ENCODE results near the gene RIPK3.

DNA sequence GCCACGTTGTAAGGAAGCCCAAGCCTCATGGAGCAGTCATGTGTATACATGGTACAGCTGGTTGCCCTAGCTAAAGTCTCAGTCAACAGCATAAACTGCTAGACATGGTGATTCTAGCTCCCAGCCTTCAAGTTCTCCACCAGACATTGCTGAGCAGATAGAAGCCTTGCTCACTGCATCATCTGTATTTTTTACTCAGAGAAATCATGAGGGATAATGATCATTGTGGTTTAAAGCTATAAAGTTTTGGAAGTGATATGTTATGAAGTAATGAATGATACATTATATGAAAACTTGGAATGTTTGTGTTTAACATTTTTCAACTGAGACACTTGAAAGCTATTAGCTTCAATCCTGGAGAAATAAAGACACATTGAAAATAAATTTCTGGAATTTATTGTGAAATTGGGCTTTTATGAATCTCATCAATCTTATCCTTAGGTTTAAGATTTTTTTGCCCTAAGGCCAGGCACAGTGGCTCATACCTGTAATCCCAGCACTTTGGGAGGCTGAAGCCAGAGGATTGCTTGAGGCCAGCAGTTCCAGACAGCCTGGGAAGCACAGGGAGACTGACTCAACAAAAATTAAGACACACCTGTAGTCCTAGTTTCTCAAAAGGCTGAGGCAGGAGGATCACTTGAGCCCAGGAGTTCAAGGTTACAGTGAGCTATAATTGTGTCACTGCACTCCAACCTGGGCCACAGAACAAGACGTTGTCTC lies 22.6 kb upstream of the RIPK3 start:
- TF ChIP-seq, protein P1, sequence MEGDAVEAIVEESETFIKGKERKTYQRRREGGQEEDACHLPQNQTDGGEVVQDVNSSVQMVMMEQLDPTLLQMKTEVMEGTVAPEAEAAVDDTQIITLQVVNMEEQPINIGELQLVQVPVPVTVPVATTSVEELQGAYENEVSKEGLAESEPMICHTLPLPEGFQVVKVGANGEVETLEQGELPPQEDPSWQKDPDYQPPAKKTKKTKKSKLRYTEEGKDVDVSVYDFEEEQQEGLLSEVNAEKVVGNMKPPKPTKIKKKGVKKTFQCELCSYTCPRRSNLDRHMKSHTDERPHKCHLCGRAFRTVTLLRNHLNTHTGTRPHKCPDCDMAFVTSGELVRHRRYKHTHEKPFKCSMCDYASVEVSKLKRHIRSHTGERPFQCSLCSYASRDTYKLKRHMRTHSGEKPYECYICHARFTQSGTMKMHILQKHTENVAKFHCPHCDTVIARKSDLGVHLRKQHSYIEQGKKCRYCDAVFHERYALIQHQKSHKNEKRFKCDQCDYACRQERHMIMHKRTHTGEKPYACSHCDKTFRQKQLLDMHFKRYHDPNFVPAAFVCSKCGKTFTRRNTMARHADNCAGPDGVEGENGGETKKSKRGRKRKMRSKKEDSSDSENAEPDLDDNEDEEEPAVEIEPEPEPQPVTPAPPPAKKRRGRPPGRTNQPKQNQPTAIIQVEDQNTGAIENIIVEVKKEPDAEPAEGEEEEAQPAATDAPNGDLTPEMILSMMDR (IDR thresholded peaks at IDR 0.05; ENCODE audit: low read depth, low read length, missing input control) = no peak
- TF ChIP-seq YY1 (IDR thresholded peaks at IDR 0.05) (no peak), RXRA (IDR thresholded peaks at IDR 0.05) (no peak), JUND (IDR thresholded peaks at IDR 0.05) (no peak), RAD21 (IDR thresholded peaks at IDR 0.05) (no peak), TAF1 (conservative IDR thresholded peaks at IDR 0.05) (no peak)
- TF ChIP-seq, protein P2, sequence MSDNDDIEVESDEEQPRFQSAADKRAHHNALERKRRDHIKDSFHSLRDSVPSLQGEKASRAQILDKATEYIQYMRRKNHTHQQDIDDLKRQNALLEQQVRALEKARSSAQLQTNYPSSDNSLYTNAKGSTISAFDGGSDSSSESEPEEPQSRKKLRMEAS (IDR thresholded peaks at IDR 0.05) = no peak
- TF ChIP-seq, protein P3, sequence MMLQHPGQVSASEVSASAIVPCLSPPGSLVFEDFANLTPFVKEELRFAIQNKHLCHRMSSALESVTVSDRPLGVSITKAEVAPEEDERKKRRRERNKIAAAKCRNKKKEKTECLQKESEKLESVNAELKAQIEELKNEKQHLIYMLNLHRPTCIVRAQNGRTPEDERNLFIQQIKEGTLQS (IDR thresholded peaks at IDR 0.05) = no peak
- TF ChIP-seq, protein P4, sequence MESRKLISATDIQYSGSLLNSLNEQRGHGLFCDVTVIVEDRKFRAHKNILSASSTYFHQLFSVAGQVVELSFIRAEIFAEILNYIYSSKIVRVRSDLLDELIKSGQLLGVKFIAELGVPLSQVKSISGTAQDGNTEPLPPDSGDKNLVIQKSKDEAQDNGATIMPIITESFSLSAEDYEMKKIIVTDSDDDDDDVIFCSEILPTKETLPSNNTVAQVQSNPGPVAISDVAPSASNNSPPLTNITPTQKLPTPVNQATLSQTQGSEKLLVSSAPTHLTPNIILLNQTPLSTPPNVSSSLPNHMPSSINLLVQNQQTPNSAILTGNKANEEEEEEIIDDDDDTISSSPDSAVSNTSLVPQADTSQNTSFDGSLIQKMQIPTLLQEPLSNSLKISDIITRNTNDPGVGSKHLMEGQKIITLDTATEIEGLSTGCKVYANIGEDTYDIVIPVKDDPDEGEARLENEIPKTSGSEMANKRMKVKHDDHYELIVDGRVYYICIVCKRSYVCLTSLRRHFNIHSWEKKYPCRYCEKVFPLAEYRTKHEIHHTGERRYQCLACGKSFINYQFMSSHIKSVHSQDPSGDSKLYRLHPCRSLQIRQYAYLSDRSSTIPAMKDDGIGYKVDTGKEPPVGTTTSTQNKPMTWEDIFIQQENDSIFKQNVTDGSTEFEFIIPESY (IDR thresholded peaks at IDR 0.05) = no peak
- TF ChIP-seq, protein P5, sequence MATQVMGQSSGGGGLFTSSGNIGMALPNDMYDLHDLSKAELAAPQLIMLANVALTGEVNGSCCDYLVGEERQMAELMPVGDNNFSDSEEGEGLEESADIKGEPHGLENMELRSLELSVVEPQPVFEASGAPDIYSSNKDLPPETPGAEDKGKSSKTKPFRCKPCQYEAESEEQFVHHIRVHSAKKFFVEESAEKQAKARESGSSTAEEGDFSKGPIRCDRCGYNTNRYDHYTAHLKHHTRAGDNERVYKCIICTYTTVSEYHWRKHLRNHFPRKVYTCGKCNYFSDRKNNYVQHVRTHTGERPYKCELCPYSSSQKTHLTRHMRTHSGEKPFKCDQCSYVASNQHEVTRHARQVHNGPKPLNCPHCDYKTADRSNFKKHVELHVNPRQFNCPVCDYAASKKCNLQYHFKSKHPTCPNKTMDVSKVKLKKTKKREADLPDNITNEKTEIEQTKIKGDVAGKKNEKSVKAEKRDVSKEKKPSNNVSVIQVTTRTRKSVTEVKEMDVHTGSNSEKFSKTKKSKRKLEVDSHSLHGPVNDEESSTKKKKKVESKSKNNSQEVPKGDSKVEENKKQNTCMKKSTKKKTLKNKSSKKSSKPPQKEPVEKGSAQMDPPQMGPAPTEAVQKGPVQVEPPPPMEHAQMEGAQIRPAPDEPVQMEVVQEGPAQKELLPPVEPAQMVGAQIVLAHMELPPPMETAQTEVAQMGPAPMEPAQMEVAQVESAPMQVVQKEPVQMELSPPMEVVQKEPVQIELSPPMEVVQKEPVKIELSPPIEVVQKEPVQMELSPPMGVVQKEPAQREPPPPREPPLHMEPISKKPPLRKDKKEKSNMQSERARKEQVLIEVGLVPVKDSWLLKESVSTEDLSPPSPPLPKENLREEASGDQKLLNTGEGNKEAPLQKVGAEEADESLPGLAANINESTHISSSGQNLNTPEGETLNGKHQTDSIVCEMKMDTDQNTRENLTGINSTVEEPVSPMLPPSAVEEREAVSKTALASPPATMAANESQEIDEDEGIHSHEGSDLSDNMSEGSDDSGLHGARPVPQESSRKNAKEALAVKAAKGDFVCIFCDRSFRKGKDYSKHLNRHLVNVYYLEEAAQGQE (IDR thresholded peaks at IDR 0.05) = no peak

Data from liver (tissue), 3 donors.